HepG2 (cell line): ENCODE data around the gene RNF114. TPM values are rescaled to one million over a fixed set of nuclear protein-coding genes. Genes with fewer than 3 reads are reported as not detected.

ENCODE experiments used
- EP300 ChIP-seq, 3 experiments: sonication (generic) in 1 of 3; formaldehyde crosslinking in 1 of 3; IDR thresholded peaks; 2 replicates each; pipeline versions ENCODE4 v1.5.1 to v1.6.1; 2011 to 2020; ENCODE audit warnings: low read depth in 2 of 3, low read length in 2 of 3, borderline replicate concordance in 1 of 3, improper control_type of control experiment in 1 of 3, mild to moderate bottlenecking in 1 of 3, missing genetic modification reagents in 1 of 3, moderate library complexity in 1 of 3
- HMGXB4 ChIP-seq, 2 experiments: sonication (generic) in 1 of 2; formaldehyde crosslinking in 1 of 2; IDR thresholded peaks; 2 replicates each; pipeline versions ENCODE4 v1.4.0 to v1.6.1; 2018 to 2020; ENCODE audit warnings: missing genetic modification reagents in 2 of 2, borderline replicate concordance in 1 of 2, low read depth in 1 of 2, mild to moderate bottlenecking in 1 of 2, missing biosample characterization in 1 of 2
- MAZ ChIP-seq, 2 experiments: sonication (generic) in 1 of 2; formaldehyde crosslinking in 1 of 2; IDR thresholded peaks; 2 replicates each; pipeline versions ENCODE4 v1.5.0 to v1.6.1; 2012 to 2020; ENCODE audit warnings: low read depth in 2 of 2, mild to moderate bottlenecking in 2 of 2, borderline replicate concordance in 1 of 2, improper control_type of control experiment in 1 of 2, low read length in 1 of 2, missing genetic modification reagents in 1 of 2, moderate library complexity in 1 of 2
- MYC ChIP-seq: sonication (generic); formaldehyde crosslinking; IDR thresholded peaks from 2 replicates; pipeline ENCODE4 v1.9.0; 2021; ENCODE audit warnings: missing genetic modification reagents, borderline replicate concordance
- SNAPC2 ChIP-seq: sonication (generic); formaldehyde crosslinking; IDR thresholded peaks from 2 replicates; pipeline ENCODE4 v1.8.1; 2022; ENCODE audit warnings: mild to moderate bottlenecking, missing genetic modification reagents
- SRY ChIP-seq: sonication (generic); formaldehyde crosslinking; IDR thresholded peaks from 2 replicates; pipeline ENCODE4 v1.8.0; 2022; ENCODE audit warnings: mild to moderate bottlenecking, missing genetic modification reagents
- SYNCRIP ChIP-seq: fragments of 200-400 bp; formaldehyde crosslinking; IDR thresholded peaks from 2 replicates; pipeline ENCODE4 v1.6.1; 2018; ENCODE audit warnings: mild to moderate bottlenecking, low read depth, low read length; ENCODE audit not compliant: insufficient read depth
- ZBTB34 ChIP-seq: sonication (generic); formaldehyde crosslinking; IDR thresholded peaks from 2 replicates; pipeline ENCODE4 v1.8.0; 2022; ENCODE audit warnings: mild to moderate bottlenecking, missing genetic modification reagents
- ZFYVE20 ChIP-seq: sonication (generic); formaldehyde crosslinking; IDR thresholded peaks from 2 replicates; pipeline ENCODE4 v1.8.0; 2023; ENCODE audit warnings: low read depth, mild to moderate bottlenecking, moderate library complexity, missing genetic modification reagents, borderline replicate concordance
- ZNF367 ChIP-seq: sonication (generic); formaldehyde crosslinking; IDR thresholded peaks from 2 replicates; pipeline ENCODE4 v1.4.0; 2020; ENCODE audit warnings: missing genetic modification reagents, borderline replicate concordance
- ZNF543 ChIP-seq: sonication (generic); formaldehyde crosslinking; IDR thresholded peaks from 2 replicates; pipeline ENCODE4 v1.4.0; 2020; ENCODE audit warnings: mild to moderate bottlenecking, missing genetic modification reagents
- ZNF569 ChIP-seq: sonication (generic); formaldehyde crosslinking; IDR thresholded peaks from 2 replicates; pipeline ENCODE4 v1.5.0; 2020; ENCODE audit warnings: mild to moderate bottlenecking, missing genetic modification reagents, moderate library complexity, borderline replicate concordance
- ZNF709 ChIP-seq: sonication (generic); formaldehyde crosslinking; IDR thresholded peaks from 2 replicates; pipeline ENCODE4 v1.5.0; 2020; ENCODE audit warnings: mild to moderate bottlenecking, missing genetic modification reagents
- ZNF713 ChIP-seq: sonication (generic); formaldehyde crosslinking; IDR thresholded peaks from 2 replicates; pipeline ENCODE4 v1.4.0; 2020; ENCODE audit warnings: mild to moderate bottlenecking, missing genetic modification reagents
- ZNF788 ChIP-seq: sonication (generic); formaldehyde crosslinking; IDR thresholded peaks from 2 replicates; pipeline ENCODE4 v1.5.0; 2020; ENCODE audit warnings: mild to moderate bottlenecking, missing genetic modification reagents, borderline replicate concordance
- polyA plus RNA-seq, 8 experiments: library from polyadenylated mRNA; depleted of rRNA in 3 of 8; stranded (reverse) in 7 of 8; unstranded in 1 of 8; fragments of >200 nt; fragmentation: Illumina TruSeq in 4 of 8; extraction: Trizol in 4 of 8; gene quantifications; 2 replicates each; pipeline versions ENCODE4 v1.2.1 to v1.2.3, GENCODE V29; 2011 to 2016; ENCODE audit warnings: low read depth in 4 of 8, missing spikeins in 1 of 8, mixed read lengths in 1 of 8; ENCODE audit not compliant: insufficient read depth in 1 of 8
- total RNA-seq, 5 experiments: library from RNA; depleted of rRNA; stranded (reverse); fragments of >200 nt; fragmentation: Illumina TruSeq; extraction: Trizol; gene quantifications; 2 replicates each; pipeline ENCODE4 v1.2.3, GENCODE V29; 2016; ENCODE audit warnings: low read depth in 1 of 5
- TF ChIP-seq, protein P1 (sequence below): sonication (generic); formaldehyde crosslinking; IDR thresholded peaks from 2 replicates; pipeline ENCODE4 v1.8.1; 2023; ENCODE audit warnings: mild to moderate bottlenecking, moderate library complexity, missing genetic modification reagents
- TF ChIP-seq, protein P2 (sequence below): sonication (generic); formaldehyde crosslinking; IDR thresholded peaks from 2 replicates; pipeline ENCODE4 v1.4.0; 2020; ENCODE audit warnings: missing genetic modification reagents

The RNF114 gene
- total and polyA plus RNA-seq, 2 of the 13 experiments (the other 11 are each of a cell fraction or from before 2014, with no cell fraction given): 119 to 126 TPM

DNA sequence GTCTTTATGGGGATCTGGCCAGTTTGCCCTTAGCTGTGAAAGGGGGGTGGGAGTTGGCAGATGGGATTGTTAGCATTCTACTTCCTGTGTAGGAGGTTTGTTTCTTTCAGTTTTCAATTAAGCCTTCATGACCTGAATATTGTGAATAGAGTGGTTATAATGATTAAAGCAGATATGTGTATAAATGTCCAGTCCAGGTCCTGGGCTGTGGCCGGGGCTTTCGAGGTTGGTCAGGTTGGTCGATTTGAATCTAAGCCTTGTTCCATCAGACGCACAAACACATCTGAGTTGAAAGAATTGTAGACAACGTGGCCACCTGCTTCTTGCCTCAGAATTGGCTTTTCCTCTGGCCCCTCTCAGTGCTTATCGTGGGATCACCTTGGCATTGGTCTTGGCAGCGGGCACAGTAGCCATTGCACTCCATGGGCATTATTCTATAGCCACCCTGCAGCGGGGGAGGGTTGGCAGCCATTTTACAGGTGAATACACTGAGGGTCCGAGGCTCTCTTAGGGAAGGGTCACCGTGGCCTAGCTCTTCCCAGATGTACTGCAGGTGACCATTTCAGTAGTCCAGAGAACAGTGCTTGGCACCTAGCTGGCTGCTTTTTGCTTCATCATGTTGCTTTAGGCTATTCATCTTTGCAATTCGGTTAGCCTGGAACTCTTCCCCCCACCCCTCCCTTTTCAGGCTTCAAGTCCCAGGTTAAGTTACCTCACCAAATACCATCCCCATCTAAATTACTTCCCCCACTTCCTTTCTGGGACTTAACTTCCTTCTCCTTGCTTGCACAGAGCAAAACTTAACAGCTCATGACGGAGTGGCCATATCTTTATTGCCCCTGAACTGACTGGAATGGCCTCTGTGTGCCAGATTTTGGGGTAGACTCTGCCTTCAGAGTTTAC, 1.1 kb downstream of the RNF114 start (continued):
- TF ChIP-seq HMGXB4 (CRISPR knock-in tag; IDR thresholded peaks at IDR 0.05; ENCODE audit: borderline replicate concordance in 1 of 2, low read depth in 1 of 2): peak in 1 of 2 experiments; percentile 0; a peak in 1 of 4 replicates
- no peak for TF ChIP-seq ZNF569 (CRISPR knock-in tag)
- TF ChIP-seq ZBTB34: no peak
- TF ChIP-seq ZNF713 (CRISPR knock-in tag): no peak
- TF ChIP-seq MAZ (IDR thresholded peaks at IDR 0.05; ENCODE audit: borderline replicate concordance, low read depth, low read length): no peak
- peak; percentile 59; the same call in 1 of the 2 replicates for TF ChIP-seq MAZ (CRISPR knock-in tag; IDR thresholded peaks at IDR 0.05; ENCODE audit: low read depth)
- 0 out of 2 replicates have a peak, but pooled peaks have one; percentile 7 for TF ChIP-seq ZNF543 (CRISPR knock-in tag)
- TF ChIP-seq SYNCRIP: no peak
- TF ChIP-seq EP300 (IDR thresholded peaks at IDR 0.05; ENCODE audit: low read depth in 2 of 2, low read length in 2 of 2): no peak
- TF ChIP-seq EP300 (CRISPR knock-in tag; IDR thresholded peaks at IDR 0.05; ENCODE audit: borderline replicate concordance): no peak
- TF ChIP-seq MYC (CRISPR knock-in tag): 0 out of 2 replicates have a peak, but pooled peaks have one; percentile 28
- TF ChIP-seq, protein P1, sequence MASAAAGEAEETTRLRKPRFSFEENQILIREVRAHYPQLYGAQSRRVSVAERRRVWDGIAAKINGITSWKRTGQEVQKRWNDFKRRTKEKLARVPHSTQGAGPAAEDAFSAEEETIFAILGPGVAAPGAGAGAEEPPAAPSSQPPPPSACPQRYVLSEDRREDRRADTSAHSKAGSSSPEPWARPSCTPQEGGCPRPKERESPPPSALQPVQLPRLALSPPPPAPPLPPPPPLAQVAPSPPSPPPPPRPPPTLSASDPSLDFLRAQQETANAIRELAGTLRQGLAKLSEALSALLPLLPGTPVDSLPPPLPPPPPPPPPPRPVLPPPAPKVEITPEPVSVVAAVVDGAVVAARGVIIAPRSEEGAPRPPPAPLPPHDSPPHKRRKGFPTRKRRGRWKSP: no peak
- TF ChIP-seq, protein P2, sequence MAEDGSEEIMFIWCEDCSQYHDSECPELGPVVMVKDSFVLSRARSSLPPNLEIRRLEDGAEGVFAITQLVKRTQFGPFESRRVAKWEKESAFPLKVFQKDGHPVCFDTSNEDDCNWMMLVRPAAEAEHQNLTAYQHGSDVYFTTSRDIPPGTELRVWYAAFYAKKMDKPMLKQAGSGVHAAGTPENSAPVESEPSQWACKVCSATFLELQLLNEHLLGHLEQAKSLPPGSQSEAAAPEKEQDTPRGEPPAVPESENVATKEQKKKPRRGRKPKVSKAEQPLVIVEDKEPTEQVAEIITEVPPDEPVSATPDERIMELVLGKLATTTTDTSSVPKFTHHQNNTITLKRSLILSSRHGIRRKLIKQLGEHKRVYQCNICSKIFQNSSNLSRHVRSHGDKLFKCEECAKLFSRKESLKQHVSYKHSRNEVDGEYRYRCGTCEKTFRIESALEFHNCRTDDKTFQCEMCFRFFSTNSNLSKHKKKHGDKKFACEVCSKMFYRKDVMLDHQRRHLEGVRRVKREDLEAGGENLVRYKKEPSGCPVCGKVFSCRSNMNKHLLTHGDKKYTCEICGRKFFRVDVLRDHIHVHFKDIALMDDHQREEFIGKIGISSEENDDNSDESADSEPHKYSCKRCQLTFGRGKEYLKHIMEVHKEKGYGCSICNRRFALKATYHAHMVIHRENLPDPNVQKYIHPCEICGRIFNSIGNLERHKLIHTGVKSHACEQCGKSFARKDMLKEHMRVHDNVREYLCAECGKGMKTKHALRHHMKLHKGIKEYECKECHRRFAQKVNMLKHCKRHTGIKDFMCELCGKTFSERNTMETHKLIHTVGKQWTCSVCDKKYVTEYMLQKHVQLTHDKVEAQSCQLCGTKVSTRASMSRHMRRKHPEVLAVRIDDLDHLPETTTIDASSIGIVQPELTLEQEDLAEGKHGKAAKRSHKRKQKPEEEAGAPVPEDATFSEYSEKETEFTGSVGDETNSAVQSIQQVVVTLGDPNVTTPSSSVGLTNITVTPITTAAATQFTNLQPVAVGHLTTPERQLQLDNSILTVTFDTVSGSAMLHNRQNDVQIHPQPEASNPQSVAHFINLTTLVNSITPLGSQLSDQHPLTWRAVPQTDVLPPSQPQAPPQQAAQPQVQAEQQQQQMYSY: peak; percentile 87
- no peak for TF ChIP-seq SRY (CRISPR knock-in tag)
- 0 out of 2 replicates have a peak, but pooled peaks have one; percentile 42 for TF ChIP-seq SNAPC2 (CRISPR knock-in tag)
- no peak for TF ChIP-seq ZFYVE20 (CRISPR knock-in tag)
- TF ChIP-seq ZNF788 (CRISPR knock-in tag): peak; percentile 79; the same call in 1 of the 2 replicates
- no peak for TF ChIP-seq ZNF709
- TF ChIP-seq ZNF367: 0 out of 2 replicates have a peak, but pooled peaks have one; percentile 45
